IPS-18c (cell line): ENCODE results near the gene RPN2.

Source experiments
- H3K4me3 ChIP-seq: 2 replicates; pipeline ENCODE4 v1.7.0; 2013; ENCODE audit warnings: low read depth, mild to moderate bottlenecking, low read length, moderate library complexity; ENCODE audit not compliant: insufficient read depth
- H3K9me3 ChIP-seq: one replicate; pipeline ENCODE4 v1.6.1; 2013; ENCODE audit warnings: mild to moderate bottlenecking, low read length, moderate library complexity; ENCODE audit not compliant: control insufficient read depth, insufficient read depth

RPN2 gene

GRCh38 chr20:37246736-37247135 is 67.6 kb downstream of the RPN2 start:
- Histone ChIP-seq H3K9me3 (no peaks in the 10 kb centered on the region), H3K4me3 (no peak overlapping the region)

- Histone ChIP-seq H3K4me3 (no peak overlapping the region), H3K9me3 (no peaks in the 10 kb centered on the region)
Measured at GRCh38 chr20:37247547-37247946, 68.4 kb downstream of the RPN2 start.

- H3K4me3 ChIP-seq = no peak overlapping the region
- H3K9me3 ChIP-seq = no peaks in the 10 kb centered on the region
Measured at GRCh38 chr20:37249304-37249703, 70.2 kb downstream of the RPN2 start.

- Histone ChIP-seq H3K4me3 (no peak overlapping the region), H3K9me3 (no peaks in the 10 kb centered on the region)
Measured at GRCh38 chr20:37251825-37252477, 72.8 kb downstream of the RPN2 start.

GRCh38 chr20:37253087-37253486 is 74.0 kb downstream of the RPN2 start:
- no peaks in the 10 kb centered on the region for H3K9me3 ChIP-seq
- no peak overlapping the region for H3K4me3 ChIP-seq

- H3K9me3 ChIP-seq = no peaks in the 10 kb centered on the region
- H3K4me3 ChIP-seq = no peak overlapping the region
Measured at GRCh38 chr20:37254114-37254878, 75.2 kb downstream of the RPN2 start.

- H3K4me3 ChIP-seq = no peak overlapping the region
- no peaks in the 10 kb centered on the region for H3K9me3 ChIP-seq
Measured at GRCh38 chr20:37256286-37256685, 77.2 kb downstream of the RPN2 start.

GRCh38 chr20:37257530-37257929 is 78.4 kb downstream of the RPN2 start:
- Histone ChIP-seq H3K4me3 (no peak overlapping the region), H3K9me3 (no peaks in the 10 kb centered on the region)

GRCh38 chr20:37257988-37258387 is 78.9 kb downstream of the RPN2 start:
- Histone ChIP-seq H3K9me3 (no peaks in the 10 kb centered on the region), H3K4me3 (no peak overlapping the region)

GRCh38 chr20:37259031-37259430 is 79.9 kb downstream of the RPN2 start:
- Histone ChIP-seq H3K9me3 (no peaks in the 10 kb centered on the region), H3K4me3 (no peak overlapping the region)

- no peaks in the 10 kb centered on the region for H3K9me3 ChIP-seq
Measured at GRCh38 chr20:37259865-37260264, 80.7 kb downstream of the RPN2 start.

GRCh38 chr20:37260923-37261322 is 81.8 kb downstream of the RPN2 start:
- Histone ChIP-seq H3K4me3 (no peak overlapping the region), H3K9me3 (no peaks in the 10 kb centered on the region)

More at GRCh38 chr20:37259865-37260264, 80.7 kb downstream of the RPN2 start:
- H3K4me3 ChIP-seq = no peak overlapping the region

GRCh38 chr20:37261714-37262113 is 82.6 kb downstream of the RPN2 start, which contains the start of gene GHRH:
Gene GHRH (minus strand): TSS chr20:37261814. CDS start chr20:37256889, 4,925 bp downstream.
- Histone ChIP-seq H3K4me3 (no peak within 1 kb of the TSS), H3K9me3 (no peaks in the 10 kb centered on the region)

- H3K9me3 ChIP-seq = no peaks in the 10 kb centered on the region
- H3K4me3 ChIP-seq = no peak overlapping the region
Measured at GRCh38 chr20:37262505-37262904, 83.4 kb downstream of the RPN2 start.

- H3K9me3 ChIP-seq = no peaks in the 10 kb centered on the region
- no peak overlapping the region for H3K4me3 ChIP-seq
Measured at GRCh38 chr20:37263686-37264085, 84.6 kb downstream of the RPN2 start.

- Histone ChIP-seq H3K4me3 (no peak overlapping the region), H3K9me3 (no peaks in the 10 kb centered on the region)
Measured at GRCh38 chr20:37265152-37265551, 86.0 kb downstream of the RPN2 start.

GRCh38 chr20:37266940-37267666 is 88.0 kb downstream of the RPN2 start:
- H3K9me3 ChIP-seq = no peaks in the 10 kb centered on the region
- H3K4me3 ChIP-seq = no peak overlapping the region
